SK-N-SH (cell line): Measurements from ENCODE around the gene TFE3. TPM values are rescaled to one million over a fixed set of nuclear protein-coding genes. Genes with fewer than 3 reads are reported as not detected.

Experiments
- CTCF ChIA-PET: fragments of 300-600, 350-600 bp; formaldehyde crosslinking; extraction: SDS; loops from one replicate; lab custom pipeline; 2021; lab: Yijun Ruan, JAX
- POLR2A ChIA-PET: fragments of 350-600 bp; sonication (Branson Sonifier 250); formaldehyde crosslinking; extraction: SDS; loops from one replicate; lab custom pipeline; 2020; ENCODE audit warnings: antibody characterized with exemption, inconsistent platforms; lab: Yijun Ruan, JAX
- DNase-seq: peaks from one replicate; pipeline ENCODE4 v3.0.0; 2012
- H2AFZ ChIP-seq: fragments of 200-600 bp; sonication (generic); 2 replicates; pipeline ENCODE4 v1.8.1; 2016; ENCODE audit warnings: antibody characterized with exemption, mild to moderate bottlenecking, low read depth
- H3F3A ChIP-seq: fragments of 200-600 bp; sonication (generic); replicated peaks from 2 replicates; pipeline ENCODE3; 2016; ENCODE audit warnings: antibody characterized with exemption, mild to moderate bottlenecking; ENCODE audit not compliant: insufficient read depth
- H3K27ac ChIP-seq, 2 experiments: fragments of 200-500 bp in 1 of 2; fragments of 200-600 bp in 1 of 2; sonication (Bioruptor generic) in 1 of 2; sonication (generic), shearing (Covaris generic) in 1 of 2; 2 replicates each; pipeline versions ENCODE4 v1.5.1 to v1.6.1; 2014 to 2016; ENCODE audit warnings: low read depth in 2 of 2, inconsistent platforms in 1 of 2, low read length in 1 of 2, mild to moderate bottlenecking in 1 of 2, mixed read lengths in 1 of 2
- H3K27me3 ChIP-seq: fragments of 200-600 bp; sonication (generic), shearing (Covaris generic); 2 replicates; pipeline ENCODE4 v1.6.1; 2016; ENCODE audit warnings: mixed run types; ENCODE audit not compliant: insufficient read depth
- H3K36me3 ChIP-seq, 2 experiments: fragments of 200-500 bp in 1 of 2; fragments of 200-600 bp in 1 of 2; sonication (Bioruptor generic) in 1 of 2; sonication (generic) in 1 of 2; replicated peaks in 1 of 2; 2 replicates each; pipeline versions ENCODE3 to v1.5.1; 2014 to 2016; ENCODE audit warnings: low read length in 1 of 2, mild to moderate bottlenecking in 1 of 2; ENCODE audit not compliant: insufficient read depth in 2 of 2, control insufficient read depth in 1 of 2
- H3K4me1 ChIP-seq, 2 experiments: fragments of 200-500 bp in 1 of 2; fragments of 200-600 bp in 1 of 2; sonication (Bioruptor generic) in 1 of 2; sonication (generic), shearing (Covaris generic) in 1 of 2; 2 replicates each; pipeline versions ENCODE4 v1.5.1 to v1.6.1; 2014 to 2016; ENCODE audit warnings: low read depth in 1 of 2, low read length in 1 of 2, mixed run types in 1 of 2; ENCODE audit not compliant: insufficient read depth in 2 of 2, control insufficient read depth in 1 of 2
- H3K4me2 ChIP-seq: fragments of 200-600 bp; sonication (generic), shearing (Covaris generic); 2 replicates; pipeline ENCODE4 v1.6.1; 2017; ENCODE audit warnings: mixed run types
- H3K4me3 ChIP-seq, 2 experiments: fragments of 200-500 bp in 1 of 2; fragments of 200-600 bp in 1 of 2; sonication (Bioruptor generic) in 1 of 2; sonication (generic), shearing (Covaris generic) in 1 of 2; 2 replicates each; pipeline versions ENCODE4 v1.5.1 to v1.8.1; 2014 to 2016; ENCODE audit warnings: low read depth in 2 of 2, inconsistent platforms in 1 of 2, low read length in 1 of 2, mild to moderate bottlenecking in 1 of 2, mixed read lengths in 1 of 2, moderate library complexity in 1 of 2
- H3K79me2 ChIP-seq: fragments of 200-600 bp; sonication (generic); 2 replicates; pipeline ENCODE4 v1.8.1; 2017; ENCODE audit warnings: mild to moderate bottlenecking; ENCODE audit not compliant: insufficient read depth
- H3K9ac ChIP-seq: fragments of 200-600 bp; sonication (generic); 2 replicates; pipeline ENCODE4 v1.6.1; 2017; ENCODE audit warnings: mixed run types
- H3K9me2 ChIP-seq: fragments of 200-600 bp; sonication (generic); 2 replicates; pipeline ENCODE4 v1.6.1; 2017; ENCODE audit warnings: mixed run types
- H3K9me3 ChIP-seq: fragments of 200-600 bp; sonication (generic); 2 replicates; pipeline ENCODE4 v1.6.1; 2017; ENCODE audit warnings: mixed run types, mild to moderate bottlenecking, moderate library complexity
- H4K20me1 ChIP-seq: fragments of 200-600 bp; sonication (generic); 2 replicates; pipeline ENCODE4 v1.6.1; 2017; ENCODE audit warnings: mild to moderate bottlenecking, mixed run types; ENCODE audit not compliant: insufficient read depth
- ELF1 ChIP-seq: IDR thresholded peaks from 2 replicates; pipeline ENCODE4 v1.4.0; 2012
- EZH2phosphoT487 ChIP-seq: fragments of 200-600 bp; sonication (generic); IDR thresholded peaks from 2 replicates; pipeline ENCODE4 v1.6.1; 2017; ENCODE audit warnings: low read depth, mixed run types, mild to moderate bottlenecking, antibody characterized with exemption, moderate library complexity, borderline replicate concordance
- FOSL2 ChIP-seq: IDR thresholded peaks from 2 replicates; pipeline ENCODE4 v1.4.0; 2012; ENCODE audit warnings: low read depth, mild to moderate bottlenecking, moderate library complexity, borderline replicate concordance
- GABPA ChIP-seq: IDR thresholded peaks from 2 replicates; pipeline ENCODE4 v1.4.0; 2012; ENCODE audit warnings: low read depth, mild to moderate bottlenecking
- MAX ChIP-seq: IDR thresholded peaks from 2 replicates; pipeline ENCODE4 v1.4.0; 2012; ENCODE audit warnings: low read depth
- POLR2AphosphoS5 ChIP-seq: IDR thresholded peaks from 2 replicates; pipeline ENCODE4 v1.6.1; 2012; ENCODE audit warnings: low read depth, low read length
- RAD21 ChIP-seq: IDR thresholded peaks from 2 replicates; pipeline ENCODE4 v1.6.1; 2012; ENCODE audit warnings: mild to moderate bottlenecking, low read length
- RCOR1 ChIP-seq: fragments of 150-350 bp; IDR thresholded peaks from 2 replicates; pipeline ENCODE4 v1.6.1; 2017; ENCODE audit warnings: antibody characterized with exemption, low read length
- RXRA ChIP-seq: IDR thresholded peaks from 2 replicates; pipeline ENCODE4 v1.4.0; 2012; ENCODE audit warnings: low read depth, mild to moderate bottlenecking, borderline replicate concordance
- SIN3A ChIP-seq: IDR thresholded peaks from 2 replicates; pipeline ENCODE4 v1.6.1; 2012; ENCODE audit warnings: low read depth, mild to moderate bottlenecking, low read length, moderate library complexity, borderline replicate concordance
- TEAD4 ChIP-seq: IDR thresholded peaks from 2 replicates; pipeline ENCODE4 v1.4.0; 2012; ENCODE audit warnings: mild to moderate bottlenecking, borderline replicate concordance; ENCODE audit not compliant: insufficient read depth
- WGBS: methylation state at CpG from one replicate; pipeline ENCODE4 v1.1.6; 2017; ENCODE audit warnings: low lambda C conversion rate; 5-methylcytosine and 5-hydroxymethylcytosine counted together
- polyA plus RNA-seq, 3 experiments: library from polyadenylated mRNA; depleted of rRNA; stranded (reverse); fragments of >200 nt; gene quantifications; 2 replicates each; pipeline ENCODE4 v1.2.3, GENCODE V29; 2012
- TF ChIP-seq, protein P1 (sequence below): IDR thresholded peaks from 2 replicates; pipeline ENCODE4 v1.6.1; 2012; ENCODE audit warnings: mild to moderate bottlenecking, low read depth, low read length, moderate library complexity

The TFE3 gene
- polyA plus RNA-seq, 1 of the 3 experiments (the other 2 are of a cell fraction), result 14.0 TPM

- H2AFZ ChIP-seq, result no peak overlapping the region
- peaks cover 16% of the 10 kb centered on the region for H3F3A ChIP-seq
- H3K4me2 ChIP-seq, result peak overlapping the region; percentile 81
- peaks cover 14% of the 10 kb centered on the region; the same call in 1 of the 2 replicates for H3K27me3 ChIP-seq
- peak overlapping the region in 1 of 2 experiments; percentile 83; a peak in 3 of 4 replicates for H3K27ac ChIP-seq
- no peaks in the 10 kb centered on the region for H3K9me3 ChIP-seq
- no peaks in the 10 kb centered on the region for H4K20me1 ChIP-seq
- peak overlapping the region; percentile 92 for H3K9ac ChIP-seq
- peak; percentile 29 for DNase-seq
- H3K9me2 ChIP-seq, result no peaks in the 10 kb centered on the region
- peaks cover 8 to 17% of the 10 kb centered on the region in 2 experiments; a peak in 3 of 4 replicates for H3K4me1 ChIP-seq
- ChIA-PET CTCF (interaction anchor here (1.2 kb wide), 1 partner anchor 27 kb away, joined by 3 read pairs; no protein-coding TSS in a partner anchor), POLR2A (interaction anchor here (1.5 to 2.1 kb wide), 2 partner anchors 13 to 40 kb away, joined by 5 read pairs; partner anchors contain the start of gene GRIPAP1)
- TF ChIP-seq RAD21 (no peak), POLR2AphosphoS5 (0 out of 2 replicates have a peak, but pooled peaks have one; percentile 12), GABPA (no peak), TEAD4 (0 out of 2 replicates have a peak, but pooled peaks have one; percentile 27), MAX (peak; percentile 52; the same call in 1 of the 2 replicates), EZH2phosphoT487 (no peak), ELF1 (peak; percentile 32; the same call in 1 of the 2 replicates), RCOR1 (no peak), RXRA (no peak), SIN3A (no peak), FOSL2 (peak; percentile 34; the same call in 1 of the 2 replicates)
- TF ChIP-seq, protein P1, sequence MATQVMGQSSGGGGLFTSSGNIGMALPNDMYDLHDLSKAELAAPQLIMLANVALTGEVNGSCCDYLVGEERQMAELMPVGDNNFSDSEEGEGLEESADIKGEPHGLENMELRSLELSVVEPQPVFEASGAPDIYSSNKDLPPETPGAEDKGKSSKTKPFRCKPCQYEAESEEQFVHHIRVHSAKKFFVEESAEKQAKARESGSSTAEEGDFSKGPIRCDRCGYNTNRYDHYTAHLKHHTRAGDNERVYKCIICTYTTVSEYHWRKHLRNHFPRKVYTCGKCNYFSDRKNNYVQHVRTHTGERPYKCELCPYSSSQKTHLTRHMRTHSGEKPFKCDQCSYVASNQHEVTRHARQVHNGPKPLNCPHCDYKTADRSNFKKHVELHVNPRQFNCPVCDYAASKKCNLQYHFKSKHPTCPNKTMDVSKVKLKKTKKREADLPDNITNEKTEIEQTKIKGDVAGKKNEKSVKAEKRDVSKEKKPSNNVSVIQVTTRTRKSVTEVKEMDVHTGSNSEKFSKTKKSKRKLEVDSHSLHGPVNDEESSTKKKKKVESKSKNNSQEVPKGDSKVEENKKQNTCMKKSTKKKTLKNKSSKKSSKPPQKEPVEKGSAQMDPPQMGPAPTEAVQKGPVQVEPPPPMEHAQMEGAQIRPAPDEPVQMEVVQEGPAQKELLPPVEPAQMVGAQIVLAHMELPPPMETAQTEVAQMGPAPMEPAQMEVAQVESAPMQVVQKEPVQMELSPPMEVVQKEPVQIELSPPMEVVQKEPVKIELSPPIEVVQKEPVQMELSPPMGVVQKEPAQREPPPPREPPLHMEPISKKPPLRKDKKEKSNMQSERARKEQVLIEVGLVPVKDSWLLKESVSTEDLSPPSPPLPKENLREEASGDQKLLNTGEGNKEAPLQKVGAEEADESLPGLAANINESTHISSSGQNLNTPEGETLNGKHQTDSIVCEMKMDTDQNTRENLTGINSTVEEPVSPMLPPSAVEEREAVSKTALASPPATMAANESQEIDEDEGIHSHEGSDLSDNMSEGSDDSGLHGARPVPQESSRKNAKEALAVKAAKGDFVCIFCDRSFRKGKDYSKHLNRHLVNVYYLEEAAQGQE, result no peak
- peaks cover 3 to 5% of the 10 kb centered on the region in 2 experiments for H3K36me3 ChIP-seq
- peaks cover 46% of the 10 kb centered on the region for H3K79me2 ChIP-seq
- H3K4me3 ChIP-seq, result peak overlapping the region; percentile 63 to 76
- WGBS, result 17% methylated on average over 10 of the region's 10 CpGs
Measured at GRCh38 chrX:49041744-49042580, 1.2 kb downstream of the TFE3 start.
